ENCODE data around the gene EPB42. TPM values are rescaled to one million over a fixed set of nuclear protein-coding genes. Genes with fewer than 3 reads are reported as not detected.

Gene EPB42
- polyA plus RNA-seq, 1 of the 3 experiments (the other 2 are of a cell fraction): not detected

GRCh38 chr15:43221422-43221821 is 604 bp upstream of the EPB42 start:
- H3K79me2 ChIP-seq (ENCODE audit: insufficient read depth): no peaks in the 10 kb centered on the region
- no peaks in the 10 kb centered on the region for H3K36me3 ChIP-seq (replicated peaks in 1 of 2; ENCODE audit: control insufficient read depth in 1 of 2, insufficient read depth in 2 of 2, low read length in 1 of 2)
- TF ChIP-seq YY1 (IDR thresholded peaks at IDR 0.05; ENCODE audit: low read depth): no peak
- no peak for TF ChIP-seq CHD2 (IDR thresholded peaks at IDR 0.05; ENCODE audit: low read length, partially characterized antibody)
- no peak for TF ChIP-seq RAD21 (IDR thresholded peaks at IDR 0.05; ENCODE audit: low read length)
- no peak for TF ChIP-seq ELF1 (IDR thresholded peaks at IDR 0.05)
- TF ChIP-seq PBX3 (IDR thresholded peaks at IDR 0.05): no peak
- no peak for TF ChIP-seq NRF1 (IDR thresholded peaks at IDR 0.05; ENCODE audit: low read depth, low read length)
- no peak for TF ChIP-seq RXRA (IDR thresholded peaks at IDR 0.05; ENCODE audit: borderline replicate concordance, low read depth)
- no peak for TF ChIP-seq GATA2 (CRISPR knock-in tag; IDR thresholded peaks at IDR 0.05)
- WGBS (ENCODE audit: low lambda C conversion rate): 33% methylated on average over 1 of the region's 1 CpG
- peaks cover 2% of the 10 kb centered on the region; the same call in 1 of the 2 replicates for H3K27me3 ChIP-seq (ENCODE audit: insufficient read depth)
- H3K9ac ChIP-seq: no peak overlapping the region
- H3K9me2 ChIP-seq: no peaks in the 10 kb centered on the region
- ChIA-PET CTCF (interaction anchor here (1.0 to 1.9 kb wide), 3 partner anchors 17 to 72 kb away, joined by 4 to 7 read pairs (median 5); no protein-coding TSS in a partner anchor), POLR2A (no interaction called here)
- H3K4me3 ChIP-seq (ENCODE audit: low read depth in 2 of 2, low read length in 1 of 2): no peak overlapping the region
- peaks cover 0 to 15% of the 10 kb centered on the region in 2 experiments; a peak in 1 of 4 replicates for H3K4me1 ChIP-seq (ENCODE audit: control insufficient read depth in 1 of 2, insufficient read depth in 2 of 2, low read depth in 1 of 2, low read length in 1 of 2)
- no peaks in the 10 kb centered on the region for H4K20me1 ChIP-seq (ENCODE audit: insufficient read depth)
- H3K9me3 ChIP-seq: no peaks in the 10 kb centered on the region
- no peak overlapping the region for H3K27ac ChIP-seq (ENCODE audit: low read depth in 2 of 2, low read length in 1 of 2)
- no peak overlapping the region for H2AFZ ChIP-seq (ENCODE audit: low read depth)
- no peak for DNase-seq
- H3F3A ChIP-seq (replicated peaks; ENCODE audit: insufficient read depth): no peaks in the 10 kb centered on the region
- no peak overlapping the region for H3K4me2 ChIP-seq

- ChIA-PET POLR2A (no interaction called here), CTCF (interaction anchor here (0.6 to 11.9 kb wide), 2 partner anchors 9 to 65 kb away, joined by 3 to 70 read pairs; no protein-coding TSS in a partner anchor)
- Histone ChIP-seq H3K4me2 (no peak overlapping the region), H3K27ac (ENCODE audit: low read depth in 2 of 2, low read length in 1 of 2) (no peak overlapping the region), H3K9ac (no peak overlapping the region), H3K27me3 (ENCODE audit: insufficient read depth) (peaks cover 8% of the 10 kb centered on the region; the same call in 1 of the 2 replicates), H3K79me2 (ENCODE audit: insufficient read depth) (no peaks in the 10 kb centered on the region), H3K9me3 (no peaks in the 10 kb centered on the region), H3K4me3 (ENCODE audit: low read depth in 2 of 2, low read length in 1 of 2) (no peak overlapping the region), H4K20me1 (ENCODE audit: insufficient read depth) (no peaks in the 10 kb centered on the region), H3K36me3 (replicated peaks in 1 of 2; ENCODE audit: control insufficient read depth in 1 of 2, insufficient read depth in 2 of 2, low read length in 1 of 2) (no peaks in the 10 kb centered on the region), H3K9me2 (no peaks in the 10 kb centered on the region), H3K4me1 (ENCODE audit: control insufficient read depth in 1 of 2, insufficient read depth in 2 of 2, low read depth in 1 of 2, low read length in 1 of 2) (peaks cover 0 to 15% of the 10 kb centered on the region in 2 experiments; a peak in 1 of 4 replicates), H3F3A (replicated peaks; ENCODE audit: insufficient read depth) (no peaks in the 10 kb centered on the region), H2AFZ (ENCODE audit: low read depth) (no peak overlapping the region)
- 81% methylated on average over 16 of the region's 16 CpGs for WGBS (ENCODE audit: low lambda C conversion rate)
- no peak for TF ChIP-seq TAF1 (IDR thresholded peaks at IDR 0.05; ENCODE audit: borderline replicate concordance, low read depth, low read length)
- no peak for TF ChIP-seq PBX3 (IDR thresholded peaks at IDR 0.05)
- TF ChIP-seq MEF2A (IDR thresholded peaks at IDR 0.05; ENCODE audit: borderline replicate concordance, low read depth): no peak
- no peak for TF ChIP-seq TCF12 (IDR thresholded peaks at IDR 0.05)
- TF ChIP-seq EP300 (IDR thresholded peaks at IDR 0.05; ENCODE audit: borderline replicate concordance in 1 of 2, low read depth in 1 of 2, low read length in 1 of 2): no peak
- TF ChIP-seq SMC3 (IDR thresholded peaks at IDR 0.05; ENCODE audit: low read depth, low read length): no peak
- TF ChIP-seq SIN3A (IDR thresholded peaks at IDR 0.05; ENCODE audit: borderline replicate concordance, low read depth, low read length): no peak
- TF ChIP-seq RXRA (IDR thresholded peaks at IDR 0.05; ENCODE audit: borderline replicate concordance, low read depth): no peak
- no peak for TF ChIP-seq GABPA (IDR thresholded peaks at IDR 0.05; ENCODE audit: low read depth)
- TF ChIP-seq CHD2 (IDR thresholded peaks at IDR 0.05; ENCODE audit: low read length, partially characterized antibody): no peak
- TF ChIP-seq TEAD4 (IDR thresholded peaks at IDR 0.05; ENCODE audit: borderline replicate concordance, insufficient read depth): no peak
- TF ChIP-seq RAD21 (IDR thresholded peaks at IDR 0.05; ENCODE audit: low read length): no peak
- DNase-seq: no peak
These were observed 589 bp downstream of the EPB42 start for GRCh38 chr15:43219929-43220928.
